ENCODE results near the gene ATP10A. TPM values are rescaled to one million over a fixed set of nuclear protein-coding genes. Genes with fewer than 3 reads are reported as not detected.

ATP10A gene
- polyA plus RNA-seq, 12 donors, result 1.6 to 4.5 (median 2.7) TPM; not detected in 2

- no peak for DNase-seq
Measured at GRCh38 chr15:25797936-25798901, 64.9 kb downstream of the ATP10A start.

GRCh38 chr15:25797511-25797935 is 65.6 kb downstream of the ATP10A start:
- DNase-seq, result no peak

GRCh38 chr15:25797035-25797434 is 66.1 kb downstream of the ATP10A start:
- DNase-seq, result no peak

GRCh38 chr15:25796395-25796794 is 66.7 kb downstream of the ATP10A start:
- no peak for DNase-seq

- DNase-seq, result no peak
Measured at GRCh38 chr15:25795712-25796111, 67.4 kb downstream of the ATP10A start.

- DNase-seq, result no peak
Measured at GRCh38 chr15:25795061-25795460, 68.1 kb downstream of the ATP10A start.

GRCh38 chr15:25793354-25794050 is 69.6 kb downstream of the ATP10A start:
- DNase-seq, result no peak

- no peak for DNase-seq
Measured at GRCh38 chr15:25792128-25792527, 71.0 kb downstream of the ATP10A start.

- DNase-seq, result peak; percentile 86
Measured at GRCh38 chr15:25790000-25790660, 73.0 kb downstream of the ATP10A start.

- DNase-seq, result no peak
Measured at GRCh38 chr15:25789616-25789999, 73.5 kb downstream of the ATP10A start.

GRCh38 chr15:25789211-25789610 is 73.9 kb downstream of the ATP10A start:
- peak; percentile 50 for DNase-seq

GRCh38 chr15:25787855-25788520 is 75.1 kb downstream of the ATP10A start:
- no peak for DNase-seq

GRCh38 chr15:25787381-25787780 is 75.7 kb downstream of the ATP10A start:
- no peak for DNase-seq

GRCh38 chr15:25786040-25786439 is 77.1 kb downstream of the ATP10A start:
- no peak for DNase-seq

- no peak for DNase-seq
Measured at GRCh38 chr15:25785641-25786025, 77.5 kb downstream of the ATP10A start.

- DNase-seq, result no peak
Measured at GRCh38 chr15:25784876-25785640, 78.1 kb downstream of the ATP10A start.

GRCh38 chr15:25783607-25784540 is 79.3 kb downstream of the ATP10A start:
- DNase-seq, result no peak

GRCh38 chr15:25783134-25783533 is 80.0 kb downstream of the ATP10A start:
- DNase-seq, result no peak

GRCh38 chr15:25780479-25781255 is 82.5 kb downstream of the ATP10A start:
- DNase-seq, result no peak
